ENCODE measurements around the gene NFYB.

NFYB gene

GRCh38 chr12:104134882-104135281 lies 3.1 kb downstream of the NFYB start:
- DNase-seq (ENCODE audit: extremely low spot score) = no peak
- TF ChIP-seq, protein P1, sequence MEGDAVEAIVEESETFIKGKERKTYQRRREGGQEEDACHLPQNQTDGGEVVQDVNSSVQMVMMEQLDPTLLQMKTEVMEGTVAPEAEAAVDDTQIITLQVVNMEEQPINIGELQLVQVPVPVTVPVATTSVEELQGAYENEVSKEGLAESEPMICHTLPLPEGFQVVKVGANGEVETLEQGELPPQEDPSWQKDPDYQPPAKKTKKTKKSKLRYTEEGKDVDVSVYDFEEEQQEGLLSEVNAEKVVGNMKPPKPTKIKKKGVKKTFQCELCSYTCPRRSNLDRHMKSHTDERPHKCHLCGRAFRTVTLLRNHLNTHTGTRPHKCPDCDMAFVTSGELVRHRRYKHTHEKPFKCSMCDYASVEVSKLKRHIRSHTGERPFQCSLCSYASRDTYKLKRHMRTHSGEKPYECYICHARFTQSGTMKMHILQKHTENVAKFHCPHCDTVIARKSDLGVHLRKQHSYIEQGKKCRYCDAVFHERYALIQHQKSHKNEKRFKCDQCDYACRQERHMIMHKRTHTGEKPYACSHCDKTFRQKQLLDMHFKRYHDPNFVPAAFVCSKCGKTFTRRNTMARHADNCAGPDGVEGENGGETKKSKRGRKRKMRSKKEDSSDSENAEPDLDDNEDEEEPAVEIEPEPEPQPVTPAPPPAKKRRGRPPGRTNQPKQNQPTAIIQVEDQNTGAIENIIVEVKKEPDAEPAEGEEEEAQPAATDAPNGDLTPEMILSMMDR (IDR thresholded peaks at IDR 0.05; ENCODE audit: control extremely low read depth, extremely low read depth, low read depth, missing control alignments) = no peak
- ChIA-PET POLR2A (no interaction called here), CTCF (interaction anchor here (12.9 kb wide), 1 partner anchor 26 kb away, joined by 72 read pairs; no protein-coding TSS in a partner anchor)

- no peak for DNase-seq (ENCODE audit: extremely low spot score)
- POLR2A ChIA-PET = no interaction called here
- CTCF ChIA-PET = interaction anchor here (1.0 to 12.9 kb wide), 4 partner anchors 9 to 156 kb away, joined by 3 to 72 read pairs (median 3); no protein-coding TSS in a partner anchor
Measured at GRCh38 chr12:104133866-104134265, 4.1 kb downstream of the NFYB start.

DNA sequence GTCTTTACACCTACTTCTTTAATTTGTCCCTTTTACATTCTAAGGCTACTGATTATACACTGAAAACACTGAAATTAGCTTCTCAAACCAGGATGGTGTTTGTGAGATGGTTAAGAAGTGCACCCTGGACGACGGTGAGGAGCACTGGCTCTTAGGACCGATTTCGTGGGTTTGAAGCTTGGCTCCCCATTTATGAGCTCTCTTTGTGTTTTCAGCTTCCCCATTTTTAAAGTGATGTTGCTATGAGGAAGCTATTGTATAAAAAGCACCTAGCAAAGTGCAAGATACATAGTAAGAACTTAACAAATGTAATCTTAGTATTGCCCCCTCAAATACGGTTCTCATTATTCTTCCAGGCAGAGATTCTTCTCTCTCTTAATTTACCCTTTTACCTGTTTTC lies 4.7 kb downstream of the NFYB start:
- CTCF ChIA-PET = interaction anchor here (1.0 to 12.9 kb wide), 4 partner anchors 8 to 157 kb away, joined by 3 to 72 read pairs (median 3); no protein-coding TSS in a partner anchor
- POLR2A ChIA-PET = no interaction called here
- TF ChIP-seq, protein P1 (IDR thresholded peaks at IDR 0.05; ENCODE audit: control extremely low read depth, extremely low read depth, low read depth, missing control alignments) = no peak
- DNase-seq (ENCODE audit: extremely low spot score) = no peak

More at GRCh38 chr12:104133866-104134265, 4.1 kb downstream of the NFYB start:
- TF ChIP-seq, protein P1 (IDR thresholded peaks at IDR 0.05; ENCODE audit: control extremely low read depth, extremely low read depth, low read depth, missing control alignments) = no peak

- ChIA-PET POLR2A (no interaction called here), CTCF (interaction anchor here (1.7 to 12.9 kb wide), 2 partner anchors 23 to 158 kb away, joined by 3 to 72 read pairs; no protein-coding TSS in a partner anchor)
- TF ChIP-seq, protein P1 (IDR thresholded peaks at IDR 0.05; ENCODE audit: control extremely low read depth, extremely low read depth, low read depth, missing control alignments) = no peak
- DNase-seq (ENCODE audit: extremely low spot score) = no peak
Measured at GRCh38 chr12:104132351-104132956, 5.6 kb downstream of the NFYB start.

- TF ChIP-seq, protein P1 (IDR thresholded peaks at IDR 0.05; ENCODE audit: control extremely low read depth, extremely low read depth, low read depth, missing control alignments) = no peak
- ChIA-PET POLR2A (no interaction called here), CTCF (interaction anchor here (12.9 kb wide), 1 partner anchor 22 kb away, joined by 72 read pairs; no protein-coding TSS in a partner anchor)
- no peak for DNase-seq (ENCODE audit: extremely low spot score)
Measured at GRCh38 chr12:104131609-104132008, 6.4 kb downstream of the NFYB start.

DNA sequence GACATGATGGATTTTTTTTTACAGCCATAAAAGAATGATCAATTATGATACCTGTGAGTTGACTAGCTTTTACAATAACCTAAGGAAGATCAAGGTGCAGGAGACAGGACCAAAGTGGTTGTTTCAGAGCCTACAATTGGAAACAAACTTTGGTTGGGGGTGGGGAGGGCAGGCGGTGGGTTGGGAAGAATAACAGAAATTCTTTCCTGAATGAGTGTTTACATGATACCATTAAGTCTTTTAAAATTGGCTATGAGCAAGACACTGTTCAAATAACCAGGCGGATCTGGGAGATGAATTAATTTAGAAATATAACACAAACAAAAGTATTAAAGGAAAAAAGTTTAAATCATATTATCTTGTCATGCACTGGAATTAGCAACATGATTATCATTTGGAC lies 7.2 kb downstream of the NFYB start:
- CTCF ChIA-PET = interaction anchor here (12.9 kb wide), 1 partner anchor 22 kb away, joined by 72 read pairs; no protein-coding TSS in a partner anchor
- no peak for DNase-seq (ENCODE audit: extremely low spot score)

More for the DNA sequence above, 7.2 kb downstream of the NFYB start:
- POLR2A ChIA-PET = no interaction called here
- TF ChIP-seq, protein P1 (IDR thresholded peaks at IDR 0.05; ENCODE audit: control extremely low read depth, extremely low read depth, low read depth, missing control alignments) = no peak
